ENCODE measurements around the gene TTLL5. TPM values are rescaled to one million over a fixed set of nuclear protein-coding genes. Genes with fewer than 3 reads are reported as not detected.

The TTLL5 gene
- total RNA-seq, 1 donor from 2014 or later, result 37.9 TPM

- Mint-ChIP-seq H3K4me3 (no peak overlapping the region), H3K36me3 (ENCODE audit: low read depth) (peaks cover 40% of the 10 kb centered on the region), H3K27me3 (no peaks in the 10 kb centered on the region), H3K9me3 (no peaks in the 10 kb centered on the region), H3K4me1 (no peaks in the 10 kb centered on the region), H3K27ac (no peak overlapping the region)
- no peak for ATAC-seq (ENCODE audit: low read depth)
- ChIA-PET POLR2A (no interaction called here), CTCF (no interaction called here)
- DNase-seq, result no peak
- TF ChIP-seq CTCF (IDR thresholded peaks at IDR 0.05), result no peak
- intact Hi-C loops (cut with micrococcal nuclease), result no loop called here
Measured at GRCh38 chr14:75824318-75824717, 163.3 kb downstream of the TTLL5 start.

GRCh38 chr14:75825147-75825592 is 164.1 kb downstream of the TTLL5 start:
- Mint-ChIP-seq H3K4me3 (no peak overlapping the region), H3K36me3 (ENCODE audit: low read depth) (peaks cover 33% of the 10 kb centered on the region), H3K4me1 (no peaks in the 10 kb centered on the region), H3K27me3 (no peaks in the 10 kb centered on the region), H3K27ac (no peak overlapping the region), H3K9me3 (no peaks in the 10 kb centered on the region)
- intact Hi-C loops (cut with micrococcal nuclease), result no loop called here
- CTCF ChIA-PET, result no interaction called here
- no peak for TF ChIP-seq CTCF (IDR thresholded peaks at IDR 0.05)
- DNase-seq, result no peak
- no peak for ATAC-seq (ENCODE audit: low read depth)
- POLR2A ChIA-PET, result no interaction called here

- intact Hi-C loops (cut with micrococcal nuclease), result no loop called here
- Mint-ChIP-seq H3K9me3 (no peaks in the 10 kb centered on the region), H3K27ac (no peak overlapping the region), H3K27me3 (no peaks in the 10 kb centered on the region), H3K36me3 (ENCODE audit: low read depth) (peaks cover 20% of the 10 kb centered on the region), H3K4me3 (no peak overlapping the region), H3K4me1 (no peaks in the 10 kb centered on the region)
- DNase-seq (no peak), ATAC-seq (ENCODE audit: low read depth) (no peak)
- TF ChIP-seq CTCF (IDR thresholded peaks at IDR 0.05), result no peak
- ChIA-PET CTCF (no interaction called here), POLR2A (no interaction called here)
Measured at GRCh38 chr14:75826599-75826998, 165.6 kb downstream of the TTLL5 start.

GRCh38 chr14:75827331-75827730 is 166.3 kb downstream of the TTLL5 start:
- no peak for TF ChIP-seq CTCF (IDR thresholded peaks at IDR 0.05)
- intact Hi-C loops (cut with micrococcal nuclease), result no loop called here
- ChIA-PET CTCF (no interaction called here), POLR2A (no interaction called here)
- Mint-ChIP-seq H3K36me3 (ENCODE audit: low read depth) (peaks cover 15% of the 10 kb centered on the region), H3K27ac (no peak overlapping the region), H3K27me3 (no peaks in the 10 kb centered on the region), H3K9me3 (no peaks in the 10 kb centered on the region), H3K4me1 (no peaks in the 10 kb centered on the region), H3K4me3 (no peak overlapping the region)
- no peak for ATAC-seq (ENCODE audit: low read depth)
- no peak for DNase-seq

GRCh38 chr14:75829316-75829715 is 168.3 kb downstream of the TTLL5 start:
- CTCF ChIA-PET, result no interaction called here
- H3K4me1 Mint-ChIP-seq, result no peaks in the 10 kb centered on the region

More at GRCh38 chr14:75829316-75829715, 168.3 kb downstream of the TTLL5 start:
- no peaks in the 10 kb centered on the region for H3K9me3 Mint-ChIP-seq
- DNase-seq, result no peak
- POLR2A ChIA-PET, result no interaction called here
- H3K27me3 Mint-ChIP-seq, result no peaks in the 10 kb centered on the region
- no peak overlapping the region for H3K27ac Mint-ChIP-seq
- no peak for ATAC-seq (ENCODE audit: low read depth)
- peaks cover 2% of the 10 kb centered on the region for H3K36me3 Mint-ChIP-seq (ENCODE audit: low read depth)
- no peak for TF ChIP-seq CTCF (IDR thresholded peaks at IDR 0.05)
- intact Hi-C loops (cut with micrococcal nuclease), result no loop called here
- H3K4me3 Mint-ChIP-seq, result no peak overlapping the region

Measured in activated B cell treated with CpG ODN at 0.5 μM for 24 hours (primary cell).